Heart left ventricle (tissue), 13 donors: ENCODE measurements around the gene TIMM17A.

ENCODE experiments used
- POLR2A ChIP-seq, 2 donors: fragments of 450-650 bp; IDR thresholded peaks; one replicate each; pipeline ENCODE4 v1.6.1; 2017; ENCODE audit warnings: antibody characterized with exemption in 2 of 2, mild to moderate bottlenecking in 2 of 2, moderate library complexity in 2 of 2
- TF ChIP-seq, protein P1 (sequence below), 12 donors: fragments of 200-600 bp; sonication (generic) in 4 of 12; IDR thresholded peaks; one replicate each; pipeline versions ENCODE4 v1.5.0 to v1.8.0; 2018 to 2022; ENCODE audit warnings: antibody characterized with exemption in 12 of 12, mild to moderate bottlenecking in 5 of 12
- donor health status: ischemic (EF 13 %, LVEDD 7.1; RV severe dilation, severe dysfunction).
- donor health status: DM: no; HTN: yes; CAD: no.
- donor health status: DM: no; HTN: no; CAD: no.
- donor health status: ischemic (EF 25% LVEDD 6.9; RV normal size, moderate dysfunction).
- donor health status: ischemic (EF 25% LVEDD 5.7; RV mildly dilated, moderate dysfunction).
- donor health status: ischemic (EF 35%, LVEDD 5.7; RV mildly dilated, moderate dysfunction).
- donor health status: nonischemic (EF 11% LVEDD 7.7; RV severe dilation, severe dysfunction).
- donor health status: DM: yes; HTN: yes; CAD: no.
- donor health status: PGD.
- donor health status: ischemic (EF 29% LVEDD 5.4; RV normal size, mild dysfunction).
- donor health status: nonischemic (EF 23%, LVEDD 6.1; RV moderate dilation, normal function).

DNA sequence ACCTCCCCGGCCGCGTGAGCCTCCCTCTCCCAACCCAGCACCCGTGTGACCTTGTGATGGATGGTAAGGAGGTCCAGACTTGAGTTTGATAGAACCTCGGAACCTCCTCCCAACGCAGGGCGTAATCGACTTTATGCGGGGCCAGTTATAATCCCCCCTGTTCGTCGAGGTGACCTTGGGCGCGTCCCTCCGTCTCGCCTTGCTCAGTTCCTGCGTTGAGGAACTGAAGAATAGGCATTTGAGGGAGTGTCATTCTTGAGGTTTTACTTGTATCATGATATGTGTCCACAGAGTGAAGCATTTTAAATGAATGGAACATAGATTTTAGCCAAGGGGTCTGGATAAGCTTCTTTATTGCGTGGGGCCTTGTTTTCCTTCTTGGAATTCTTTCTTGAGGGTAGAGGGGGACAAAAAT, 433 bp downstream of the TIMM17A start:
- TF ChIP-seq, protein P1, sequence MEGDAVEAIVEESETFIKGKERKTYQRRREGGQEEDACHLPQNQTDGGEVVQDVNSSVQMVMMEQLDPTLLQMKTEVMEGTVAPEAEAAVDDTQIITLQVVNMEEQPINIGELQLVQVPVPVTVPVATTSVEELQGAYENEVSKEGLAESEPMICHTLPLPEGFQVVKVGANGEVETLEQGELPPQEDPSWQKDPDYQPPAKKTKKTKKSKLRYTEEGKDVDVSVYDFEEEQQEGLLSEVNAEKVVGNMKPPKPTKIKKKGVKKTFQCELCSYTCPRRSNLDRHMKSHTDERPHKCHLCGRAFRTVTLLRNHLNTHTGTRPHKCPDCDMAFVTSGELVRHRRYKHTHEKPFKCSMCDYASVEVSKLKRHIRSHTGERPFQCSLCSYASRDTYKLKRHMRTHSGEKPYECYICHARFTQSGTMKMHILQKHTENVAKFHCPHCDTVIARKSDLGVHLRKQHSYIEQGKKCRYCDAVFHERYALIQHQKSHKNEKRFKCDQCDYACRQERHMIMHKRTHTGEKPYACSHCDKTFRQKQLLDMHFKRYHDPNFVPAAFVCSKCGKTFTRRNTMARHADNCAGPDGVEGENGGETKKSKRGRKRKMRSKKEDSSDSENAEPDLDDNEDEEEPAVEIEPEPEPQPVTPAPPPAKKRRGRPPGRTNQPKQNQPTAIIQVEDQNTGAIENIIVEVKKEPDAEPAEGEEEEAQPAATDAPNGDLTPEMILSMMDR (IDR thresholded peaks at IDR 0.05), result no peak
- TF ChIP-seq POLR2A (IDR thresholded peaks at IDR 0.05), result no peak
